Measurements from ENCODE around the gene NCAN. TPM values are rescaled to one million over a fixed set of nuclear protein-coding genes. Genes with fewer than 3 reads are reported as not detected.
"Not testable (repeated sequence)": the region's sequence is repeated elsewhere in the genome, so short reads cannot be mapped to it uniquely, and the experiment has no call there.

The NCAN gene
- total RNA-seq, 1 experiment from 2014 or later: 0.15 TPM

DNA sequence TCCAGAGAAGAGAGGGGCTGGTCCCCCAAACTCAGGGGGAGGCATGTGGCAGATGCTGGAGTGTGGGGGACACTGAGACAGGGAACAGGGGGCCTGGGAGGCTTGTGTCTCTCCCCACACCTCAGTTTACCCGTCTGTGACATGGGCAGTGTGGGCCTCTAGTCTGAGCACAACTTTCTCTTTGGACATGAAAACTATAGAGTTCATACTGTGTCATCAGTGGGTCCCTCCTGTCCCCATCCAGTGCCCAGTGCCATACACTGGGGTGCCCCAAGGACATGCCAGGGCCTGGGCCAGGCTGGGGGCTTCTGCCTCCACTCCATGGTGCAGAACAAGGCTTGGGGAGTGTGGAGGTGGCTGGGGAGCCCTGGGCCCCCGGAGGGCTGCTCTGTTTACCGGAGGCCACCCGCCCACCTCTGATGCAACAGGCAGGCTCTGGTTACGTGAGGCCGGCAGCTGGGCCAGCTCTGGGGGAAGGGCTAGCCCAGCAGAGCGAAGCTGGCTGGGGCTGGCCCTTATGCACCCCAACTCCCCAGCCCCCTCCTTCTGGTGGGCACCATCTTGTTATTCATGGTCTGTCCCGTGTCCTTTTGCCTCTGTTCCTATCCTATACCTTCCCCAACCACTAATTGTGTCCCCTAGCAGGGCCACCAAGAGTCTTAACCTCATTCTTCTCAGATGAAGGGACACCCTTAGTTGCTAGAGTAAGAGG lies 39.8 kb upstream of the NCAN start:
- ChIA-PET POLR2A (ENCODE audit: unreplicated experiment) (no interaction called here), CTCF (no interaction called here)
- no peaks in the 10 kb centered on the region for H3K79me2 ChIP-seq (ENCODE audit: low read length)
- ATAC-seq (no peak), DNase-seq (no peak)
- H3K27ac ChIP-seq (ENCODE audit: low read length): no peak overlapping the region
- H3F3A ChIP-seq (ENCODE audit: low read length, unreplicated experiment): no peaks in the 10 kb centered on the region
- no peak overlapping the region for H3K9ac ChIP-seq (ENCODE audit: low read length)
- no peaks in the 10 kb centered on the region for H3K27me3 ChIP-seq (ENCODE audit: low read length)
- TF ChIP-seq EZH2 (IDR thresholded peaks at IDR 0.05; ENCODE audit: low read length, unreplicated experiment) (no peak), EZH2phosphoT487 (IDR thresholded peaks at IDR 0.05; ENCODE audit: borderline replicate concordance, low read length) (no peak)
- TF ChIP-seq, protein P1, sequence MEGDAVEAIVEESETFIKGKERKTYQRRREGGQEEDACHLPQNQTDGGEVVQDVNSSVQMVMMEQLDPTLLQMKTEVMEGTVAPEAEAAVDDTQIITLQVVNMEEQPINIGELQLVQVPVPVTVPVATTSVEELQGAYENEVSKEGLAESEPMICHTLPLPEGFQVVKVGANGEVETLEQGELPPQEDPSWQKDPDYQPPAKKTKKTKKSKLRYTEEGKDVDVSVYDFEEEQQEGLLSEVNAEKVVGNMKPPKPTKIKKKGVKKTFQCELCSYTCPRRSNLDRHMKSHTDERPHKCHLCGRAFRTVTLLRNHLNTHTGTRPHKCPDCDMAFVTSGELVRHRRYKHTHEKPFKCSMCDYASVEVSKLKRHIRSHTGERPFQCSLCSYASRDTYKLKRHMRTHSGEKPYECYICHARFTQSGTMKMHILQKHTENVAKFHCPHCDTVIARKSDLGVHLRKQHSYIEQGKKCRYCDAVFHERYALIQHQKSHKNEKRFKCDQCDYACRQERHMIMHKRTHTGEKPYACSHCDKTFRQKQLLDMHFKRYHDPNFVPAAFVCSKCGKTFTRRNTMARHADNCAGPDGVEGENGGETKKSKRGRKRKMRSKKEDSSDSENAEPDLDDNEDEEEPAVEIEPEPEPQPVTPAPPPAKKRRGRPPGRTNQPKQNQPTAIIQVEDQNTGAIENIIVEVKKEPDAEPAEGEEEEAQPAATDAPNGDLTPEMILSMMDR (conservative IDR thresholded peaks at IDR 0.05; ENCODE audit: low read depth, low read length): no peak
- H3K4me3 ChIP-seq (ENCODE audit: low read length): no peak overlapping the region
- no peak overlapping the region for H3K4me2 ChIP-seq (ENCODE audit: low read length)
- H4K20me1 ChIP-seq (ENCODE audit: low read length): no peaks in the 10 kb centered on the region
- no TSS peak for BruUV-seq (replicated peaks)
- no peaks in the 10 kb centered on the region for H3K9me2 ChIP-seq (replicated peaks; ENCODE audit: low read length)
- no peak overlapping the region for H2AFZ ChIP-seq (ENCODE audit: low read length)
- no peaks in the 10 kb centered on the region for H3K9me3 ChIP-seq (ENCODE audit: low read length)
- no peaks in the 10 kb centered on the region for H3K4me1 ChIP-seq (ENCODE audit: insufficient read depth, low read length)
- intact Hi-C loops (cut with micrococcal nuclease): no loop called here
- H3K36me3 ChIP-seq (ENCODE audit: low read depth, low read length): peaks cover 4% of the 10 kb centered on the region

- ATAC-seq; H3K4me2 ChIP-seq (ENCODE audit: low read length); H3K79me2 ChIP-seq (ENCODE audit: low read length); H3K9me2 ChIP-seq (replicated peaks; ENCODE audit: low read length); H3K9me3 ChIP-seq (ENCODE audit: low read length); H3K27ac ChIP-seq (ENCODE audit: low read length); DNase-seq; H3K27me3 ChIP-seq (ENCODE audit: low read length); H3K4me1 ChIP-seq (ENCODE audit: insufficient read depth, low read length); CTCF ChIA-PET; H3K36me3 ChIP-seq (ENCODE audit: low read depth, low read length); H2AFZ ChIP-seq (ENCODE audit: low read length); H3F3A ChIP-seq (ENCODE audit: low read length, unreplicated experiment); BruUV-seq (replicated peaks); H3K9ac ChIP-seq (ENCODE audit: low read length); H4K20me1 ChIP-seq (ENCODE audit: low read length); H3K4me3 ChIP-seq (ENCODE audit: low read length); intact Hi-C loops (cut with micrococcal nuclease); POLR2A ChIA-PET (ENCODE audit: unreplicated experiment): not testable (repeated sequence)
These were observed 38.5 kb upstream of the NCAN start for GRCh38 chr19:19173243-19173642.

DNA sequence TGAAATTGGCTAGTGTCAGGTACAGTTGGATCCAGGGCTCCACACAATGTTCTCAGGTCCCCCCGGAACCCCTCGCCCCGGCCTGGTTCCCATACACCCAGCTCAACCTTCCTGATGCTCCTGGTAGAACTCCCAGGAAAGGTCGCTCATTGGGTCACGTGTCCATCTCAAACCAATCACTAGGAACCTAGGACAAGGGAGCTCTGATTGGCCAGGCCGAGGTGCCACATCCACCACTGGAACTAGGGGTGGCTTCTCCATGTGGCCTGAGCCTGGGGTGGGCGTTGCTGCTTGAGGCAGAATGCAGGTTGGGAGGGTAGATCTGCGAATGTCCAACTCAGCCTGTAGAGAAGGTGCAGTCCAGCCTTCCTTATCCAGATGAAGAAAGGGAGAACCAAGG lies 34.8 kb upstream of the NCAN start:
- peaks cover 18% of the 10 kb centered on the region for H3K36me3 ChIP-seq (ENCODE audit: low read depth, low read length)
- no peak overlapping the region for H3K4me3 ChIP-seq (ENCODE audit: low read length)
- DNase-seq (no peak), ATAC-seq (no peak)
- no peaks in the 10 kb centered on the region for H3K9me2 ChIP-seq (replicated peaks; ENCODE audit: low read length)
- BruUV-seq (replicated peaks): no TSS peak
- H4K20me1 ChIP-seq (ENCODE audit: low read length): no peaks in the 10 kb centered on the region
- H3F3A ChIP-seq (ENCODE audit: low read length, unreplicated experiment): no peaks in the 10 kb centered on the region
- H2AFZ ChIP-seq (ENCODE audit: low read length): no peak overlapping the region
- TF ChIP-seq EZH2 (IDR thresholded peaks at IDR 0.05; ENCODE audit: low read length, unreplicated experiment): no peak
- TF ChIP-seq, protein P1 (conservative IDR thresholded peaks at IDR 0.05; ENCODE audit: low read depth, low read length): no peak
- TF ChIP-seq EZH2phosphoT487 (IDR thresholded peaks at IDR 0.05; ENCODE audit: borderline replicate concordance, low read length): no peak
- H3K4me2 ChIP-seq (ENCODE audit: low read length): no peak overlapping the region
- no peaks in the 10 kb centered on the region for H3K27me3 ChIP-seq (ENCODE audit: low read length)
- no peaks in the 10 kb centered on the region for H3K4me1 ChIP-seq (ENCODE audit: insufficient read depth, low read length)
- no peaks in the 10 kb centered on the region for H3K9me3 ChIP-seq (ENCODE audit: low read length)
- no peak overlapping the region for H3K27ac ChIP-seq (ENCODE audit: low read length)
- H3K9ac ChIP-seq (ENCODE audit: low read length): no peak overlapping the region
- ChIA-PET CTCF (no interaction called here), POLR2A (ENCODE audit: unreplicated experiment) (no interaction called here)
- intact Hi-C loops (cut with micrococcal nuclease): no loop called here
- H3K79me2 ChIP-seq (ENCODE audit: low read length): no peaks in the 10 kb centered on the region

All from PC-3 (cell line).